ENCODE data around the gene ZNF837.

The ZNF837 gene

DNA sequence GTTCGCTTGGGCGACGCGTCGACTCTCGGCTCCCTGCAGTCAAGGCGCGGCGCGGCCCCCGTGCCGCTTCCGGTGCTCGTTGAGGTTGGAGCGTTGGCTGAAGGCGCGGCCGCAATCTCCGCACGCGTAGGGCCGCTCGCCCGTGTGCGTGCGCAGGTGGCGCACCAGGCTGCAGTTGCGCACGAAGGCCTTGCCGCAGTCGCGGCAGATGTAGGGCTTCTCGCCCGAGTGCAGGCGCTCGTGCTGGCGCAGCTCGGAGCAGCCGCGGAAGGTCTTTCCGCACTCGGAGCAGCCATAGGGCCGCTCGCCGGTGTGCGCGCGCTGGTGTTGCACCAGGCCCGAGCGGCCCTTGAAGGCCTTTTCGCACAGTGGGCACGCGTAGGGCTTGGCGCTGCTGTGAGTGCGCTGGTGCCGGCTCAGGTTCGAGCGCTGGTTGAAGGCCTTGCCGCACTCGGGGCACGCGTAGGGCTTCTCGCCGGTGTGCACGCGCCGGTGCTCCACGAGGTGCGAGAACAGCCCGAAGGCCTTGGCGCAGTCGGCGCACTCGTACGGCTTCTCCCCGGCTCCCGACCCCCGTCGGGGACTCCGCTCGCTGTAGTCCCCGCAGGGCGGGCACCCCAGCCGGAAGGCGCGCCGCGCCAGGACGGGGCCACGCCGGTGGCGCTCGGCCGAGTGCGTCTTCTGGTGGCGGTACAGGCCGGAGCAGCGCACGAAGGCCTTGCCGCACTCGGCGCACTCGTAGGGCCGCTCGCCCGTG, 13.0 kb downstream of the ZNF837 start:
- no peak for DNase-seq

DNA sequence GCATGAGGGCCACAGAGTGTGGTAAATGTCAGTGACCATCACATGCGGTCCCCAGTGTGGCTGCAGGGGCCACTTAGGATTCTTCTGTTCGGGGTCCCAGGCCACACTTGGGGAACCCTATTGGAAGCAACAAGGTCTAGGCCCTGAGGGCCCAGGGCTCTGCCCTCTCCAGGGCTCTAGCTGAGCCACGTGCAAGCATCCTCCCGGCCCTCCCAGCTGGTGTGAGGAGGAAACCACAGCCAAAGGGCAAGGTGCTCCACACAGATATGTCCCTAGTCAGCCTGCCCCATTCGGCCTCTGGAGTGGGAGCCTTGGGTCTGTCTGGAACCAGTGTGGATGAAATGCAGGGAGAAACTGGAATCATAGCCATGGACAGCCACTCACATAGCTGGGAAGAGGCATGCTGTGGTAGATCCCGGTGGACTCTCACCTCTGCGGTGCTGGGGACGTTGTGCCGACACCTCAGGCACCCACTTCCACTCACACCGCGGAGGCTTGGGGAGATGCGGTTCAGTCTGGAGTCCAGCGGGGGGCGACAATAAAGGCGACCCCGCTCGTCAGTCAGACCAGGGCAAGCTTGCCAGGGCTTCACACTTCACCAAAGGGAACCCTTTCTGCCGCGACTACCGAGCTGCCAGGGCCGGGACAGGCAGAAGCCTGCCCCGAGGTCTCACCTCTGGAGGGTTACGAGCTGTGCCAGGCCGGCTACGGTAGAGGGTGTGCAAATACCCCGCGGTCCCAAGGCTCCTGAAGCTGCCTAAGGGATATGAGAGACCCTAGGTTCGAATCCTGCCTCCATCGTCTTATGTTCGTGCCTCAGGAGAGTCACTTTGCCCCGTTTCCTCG, 14.0 kb downstream of the ZNF837 start:
- no peak for DNase-seq

DNA sequence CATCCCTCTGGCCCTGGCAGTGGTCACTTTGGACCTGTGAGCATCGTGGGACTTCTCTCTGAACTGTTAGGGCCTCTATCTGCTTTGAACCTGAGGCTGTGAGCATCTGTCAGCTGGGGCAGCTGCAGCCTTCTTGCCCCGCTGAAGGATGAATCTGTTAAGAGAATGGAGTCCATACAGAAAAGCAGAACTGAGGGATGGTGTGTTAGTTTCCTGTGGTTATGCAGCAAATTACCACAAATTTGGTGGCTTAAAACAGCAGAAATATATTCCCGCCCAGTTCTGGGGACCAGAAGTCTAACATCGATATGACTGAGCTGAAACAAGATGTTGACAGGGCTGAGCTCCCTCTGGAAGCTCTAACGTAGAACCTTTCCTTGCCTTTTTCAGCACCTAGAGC, 16.7 kb downstream of the ZNF837 start:
- DNase-seq = no peak

DNA sequence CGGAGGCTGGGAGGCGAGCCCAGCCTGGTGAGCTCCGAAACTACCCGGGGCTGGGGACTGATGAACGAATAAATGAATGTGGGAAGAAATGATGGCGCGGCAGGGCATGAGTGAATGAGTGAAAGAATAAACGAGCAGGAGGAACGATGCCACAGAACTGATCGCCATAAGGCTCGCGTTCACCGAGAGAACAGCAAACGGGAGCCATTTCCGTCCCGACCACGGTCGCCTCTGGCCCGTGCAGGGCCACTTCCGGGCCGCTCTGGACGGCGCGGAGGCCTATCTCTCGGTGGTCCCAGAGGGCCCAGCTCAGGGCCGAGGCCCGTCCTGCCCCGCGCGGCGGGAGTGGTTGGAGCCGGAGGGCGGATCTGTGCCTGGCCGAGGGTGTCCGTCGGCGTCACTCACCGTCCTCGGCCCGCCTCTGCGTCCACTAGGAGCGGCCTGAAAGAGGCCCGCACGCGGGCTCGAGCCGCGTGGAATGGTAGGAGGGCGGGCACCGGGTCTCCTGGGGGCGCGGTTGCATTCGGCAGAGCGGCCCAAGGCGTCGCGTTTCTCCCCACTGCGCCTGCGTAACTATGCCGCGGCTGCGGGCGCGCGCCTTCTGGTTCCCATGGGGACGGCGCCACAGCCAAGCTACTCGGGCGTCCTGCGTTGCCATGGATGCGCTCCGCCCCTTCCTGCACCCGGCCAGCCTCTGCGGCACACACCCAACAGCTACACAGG, 18.4 kb downstream of the ZNF837 start, which contains the start of gene ZNF497:
ZNF497 (minus strand) TSS at position 480 of the 723 bp plus-strand sequence. CDS start 5,116 bp downstream, outside the sequence.
- peak; percentile 85 for DNase-seq

DNA sequence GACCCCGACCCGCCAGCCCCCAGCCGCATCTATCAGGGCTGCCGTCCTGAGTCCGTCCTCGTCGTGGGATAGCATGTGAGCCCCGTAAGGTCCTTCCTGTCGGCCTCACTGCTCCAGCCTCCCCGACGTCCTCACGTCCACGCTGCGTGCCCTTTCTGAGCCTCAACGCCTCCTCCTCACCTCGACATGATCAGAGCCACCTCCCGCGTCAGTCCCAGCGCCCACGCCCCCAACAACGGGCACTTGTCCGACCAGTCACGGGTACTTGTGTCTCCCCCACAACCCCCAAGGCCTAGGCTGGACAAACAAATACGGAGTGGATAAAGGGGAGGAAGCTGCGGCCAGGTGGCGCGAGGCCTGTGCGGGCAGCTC, 18.9 kb downstream of the ZNF837 start:
- no peak for DNase-seq

DNA sequence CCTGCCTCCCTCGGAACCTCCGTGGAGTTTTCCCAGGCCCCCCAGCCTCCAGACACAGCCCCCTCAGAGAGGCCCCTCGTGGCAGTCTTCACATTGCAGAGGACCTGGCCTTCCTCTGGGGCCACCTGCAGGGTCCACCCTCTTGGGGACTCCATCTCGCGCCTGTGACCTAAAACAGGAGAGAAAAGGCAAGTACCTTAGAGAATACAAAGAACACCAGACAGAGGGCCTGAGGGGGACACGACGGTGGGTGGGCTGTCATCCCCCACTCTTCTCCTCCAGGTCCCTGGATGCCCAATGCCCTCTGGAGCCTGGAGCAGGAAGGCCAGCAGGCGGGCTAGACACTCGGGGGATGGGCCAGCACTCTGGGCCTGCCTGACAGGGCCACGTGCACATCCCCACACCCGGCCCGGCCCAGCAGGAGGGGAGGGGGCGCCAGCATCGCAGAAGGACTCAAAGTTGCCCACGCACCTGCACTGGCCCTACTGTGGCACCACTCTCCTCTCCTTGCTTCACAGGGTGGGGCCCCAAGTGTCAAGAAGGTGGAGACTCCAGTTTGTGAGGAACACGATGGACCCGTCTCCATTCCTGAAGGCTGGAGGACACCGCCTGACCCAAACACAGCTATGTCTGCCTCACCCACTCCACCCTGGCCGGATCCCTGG, 23.2 kb downstream of the ZNF837 start:
- no peak for DNase-seq

DNA sequence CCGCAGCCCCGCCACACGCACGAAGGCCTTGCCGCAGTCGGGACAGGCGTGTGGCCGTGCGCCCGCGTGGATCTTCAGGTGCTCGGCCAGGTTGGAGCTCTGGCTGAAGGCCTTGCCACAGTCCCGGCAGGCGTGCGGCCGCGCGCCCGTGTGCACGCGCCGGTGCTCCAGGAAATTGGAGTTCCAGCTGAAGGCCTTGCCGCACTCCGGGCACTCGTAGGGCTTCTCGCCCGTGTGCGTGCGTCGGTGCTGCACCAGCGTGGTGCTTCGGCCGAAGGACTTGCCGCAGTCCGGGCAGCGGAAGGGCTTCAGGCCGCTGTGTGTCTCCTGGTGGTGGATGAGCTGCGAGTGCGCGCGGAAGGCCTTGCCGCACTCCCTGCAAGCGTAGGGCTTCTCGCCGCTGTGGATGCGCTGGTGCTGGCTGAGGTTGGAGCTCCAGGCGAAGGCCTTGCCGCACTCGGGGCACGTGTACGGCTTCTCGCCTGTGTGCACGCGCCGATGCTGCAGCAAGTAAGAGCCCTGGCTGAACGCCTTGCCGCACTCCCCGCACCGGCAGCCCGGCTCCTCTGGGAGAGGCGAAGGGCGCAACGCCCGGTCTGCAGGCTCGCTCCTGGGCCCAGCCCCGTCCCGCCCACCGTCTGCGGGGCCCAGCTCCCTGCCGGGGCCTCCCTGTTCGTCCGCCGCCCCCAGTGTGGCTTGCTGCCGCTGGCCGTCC, 23.9 kb downstream of the ZNF837 start:
- DNase-seq = no peak

DNA sequence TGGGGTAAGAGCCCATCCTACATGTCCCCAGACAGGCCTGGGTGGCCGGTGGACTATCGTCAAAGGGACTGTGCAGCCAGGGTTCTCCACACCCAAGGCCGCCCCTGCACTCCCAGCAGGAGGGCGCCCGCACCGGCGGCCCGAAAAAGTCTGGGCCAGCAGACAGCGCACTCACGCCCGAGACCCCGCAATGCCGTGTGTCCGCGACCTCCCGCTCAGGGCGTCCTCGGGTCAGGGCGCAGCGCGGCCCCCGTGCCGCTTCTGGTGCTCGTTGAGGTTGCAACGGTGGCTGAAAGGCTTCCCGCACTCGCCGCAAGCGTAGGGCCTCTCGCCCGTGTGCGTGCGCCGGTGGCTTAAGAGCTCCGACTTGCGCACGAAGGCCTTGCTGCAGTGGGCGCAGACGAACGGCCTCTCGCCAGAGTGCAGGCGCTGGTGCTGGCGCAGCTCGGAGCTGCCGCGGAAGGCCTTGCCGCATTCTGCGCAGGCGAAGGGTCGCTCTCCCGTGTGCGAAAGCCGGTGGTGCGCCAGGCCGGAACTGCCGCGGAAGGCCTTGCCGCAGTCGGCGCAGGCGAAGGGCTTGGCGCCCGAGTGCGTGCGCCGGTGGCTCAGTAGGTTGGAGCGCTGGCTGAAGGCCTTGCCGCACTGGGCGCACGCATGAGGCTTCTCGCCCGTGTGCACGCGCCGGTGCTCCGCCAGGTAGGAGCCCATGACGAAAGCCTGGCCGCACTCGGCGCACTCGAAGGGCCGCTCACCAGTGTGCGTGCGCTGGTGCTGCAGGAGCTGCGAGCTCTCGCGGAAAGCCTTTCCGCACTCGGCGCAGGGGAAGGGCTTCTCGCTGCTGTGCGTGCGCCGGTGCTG, 24.7 kb downstream of the ZNF837 start:
- no peak for DNase-seq

DNA sequence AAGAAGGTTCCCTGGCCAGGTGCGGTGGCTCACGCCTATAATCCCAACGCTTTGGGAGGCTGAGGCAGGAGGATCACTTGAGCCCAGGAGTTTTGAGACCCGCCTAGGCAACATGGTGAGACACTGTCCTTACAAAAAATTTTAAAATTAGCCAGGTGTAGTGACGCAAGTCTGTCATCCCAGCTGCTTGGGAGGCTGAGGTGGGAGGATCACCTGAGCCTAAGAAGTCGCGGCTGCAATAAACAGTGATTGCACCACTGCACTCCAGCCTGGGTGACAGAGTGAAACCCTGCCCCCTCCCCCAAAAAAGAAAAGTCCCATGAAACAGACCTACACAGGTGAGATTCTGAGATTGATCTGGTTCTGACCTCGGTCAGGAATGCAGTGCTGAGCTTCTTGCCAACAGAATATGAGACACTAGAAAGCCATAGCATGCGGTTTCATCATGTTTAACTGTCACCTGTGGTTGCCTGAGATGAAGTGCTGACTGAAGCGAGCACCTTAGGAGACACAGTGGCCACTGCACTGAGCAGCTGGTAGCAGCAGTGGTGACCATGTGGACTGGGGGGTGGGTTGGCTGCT, 25.5 kb downstream of the ZNF837 start:
- no peak for DNase-seq

DNA sequence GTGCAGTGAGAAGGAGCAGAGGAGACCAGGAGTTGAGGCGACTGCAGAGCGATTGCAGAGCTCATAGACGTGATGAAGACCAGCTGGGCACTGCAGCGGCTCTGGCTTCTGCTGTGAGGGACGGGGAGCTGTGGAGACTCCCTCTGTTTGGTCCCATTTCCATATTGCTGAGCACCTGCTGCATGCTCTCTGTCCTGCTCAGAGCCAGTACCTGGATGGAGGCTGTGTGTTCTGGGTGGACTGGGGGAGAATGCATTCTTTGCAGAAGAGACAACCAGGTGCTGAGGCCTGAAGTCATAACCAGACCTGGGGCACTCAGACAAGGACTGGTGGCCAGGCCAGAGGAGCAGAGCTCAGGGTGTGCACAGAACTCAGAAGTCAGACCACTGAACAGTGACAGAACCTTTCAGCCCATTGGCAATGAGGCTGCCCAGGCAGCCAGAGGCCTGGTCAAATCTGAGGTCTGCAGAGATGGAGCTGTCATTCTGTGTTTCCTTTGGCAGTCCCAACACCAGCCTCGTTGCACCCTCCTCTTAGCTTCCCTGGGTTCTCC, 26.3 kb downstream of the ZNF837 start:
- DNase-seq = no peak

DNA sequence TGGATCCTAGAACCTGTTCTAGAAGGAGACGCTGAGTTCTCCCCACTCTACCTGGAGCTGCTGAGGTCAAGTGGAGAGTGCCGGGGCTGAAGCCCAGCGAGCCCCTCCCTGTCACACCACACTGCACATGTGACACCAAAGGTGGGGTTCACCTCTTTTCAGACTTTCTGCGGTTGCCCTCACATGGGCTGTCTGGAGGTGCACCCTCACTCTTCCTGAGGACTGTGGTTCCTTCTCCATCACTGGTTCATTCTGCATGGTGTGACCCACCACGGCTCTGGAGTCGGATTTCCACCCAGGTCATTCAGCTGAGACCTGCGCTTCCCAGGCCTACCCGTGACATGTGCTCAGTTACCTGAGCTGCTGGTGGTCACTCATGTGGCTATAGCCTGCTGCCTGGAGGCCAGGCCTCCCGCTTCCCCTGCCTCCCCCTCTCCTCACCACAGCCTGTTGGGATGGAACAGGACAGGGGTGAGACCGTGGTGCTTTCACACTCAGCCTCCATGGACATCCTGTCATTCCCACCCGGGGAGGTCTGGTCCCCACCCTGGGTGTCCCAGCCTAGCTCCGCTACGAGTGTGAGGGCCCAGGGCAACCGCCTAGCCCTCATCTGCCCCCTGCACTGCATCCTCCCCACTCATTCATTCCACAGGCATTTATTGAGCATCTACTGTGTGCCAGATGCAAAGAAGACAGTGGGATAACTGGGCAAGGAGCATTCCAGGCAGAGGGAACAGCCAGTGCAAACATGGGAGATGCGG, 26.9 kb downstream of the ZNF837 start:
- DNase-seq = no peak

DNA sequence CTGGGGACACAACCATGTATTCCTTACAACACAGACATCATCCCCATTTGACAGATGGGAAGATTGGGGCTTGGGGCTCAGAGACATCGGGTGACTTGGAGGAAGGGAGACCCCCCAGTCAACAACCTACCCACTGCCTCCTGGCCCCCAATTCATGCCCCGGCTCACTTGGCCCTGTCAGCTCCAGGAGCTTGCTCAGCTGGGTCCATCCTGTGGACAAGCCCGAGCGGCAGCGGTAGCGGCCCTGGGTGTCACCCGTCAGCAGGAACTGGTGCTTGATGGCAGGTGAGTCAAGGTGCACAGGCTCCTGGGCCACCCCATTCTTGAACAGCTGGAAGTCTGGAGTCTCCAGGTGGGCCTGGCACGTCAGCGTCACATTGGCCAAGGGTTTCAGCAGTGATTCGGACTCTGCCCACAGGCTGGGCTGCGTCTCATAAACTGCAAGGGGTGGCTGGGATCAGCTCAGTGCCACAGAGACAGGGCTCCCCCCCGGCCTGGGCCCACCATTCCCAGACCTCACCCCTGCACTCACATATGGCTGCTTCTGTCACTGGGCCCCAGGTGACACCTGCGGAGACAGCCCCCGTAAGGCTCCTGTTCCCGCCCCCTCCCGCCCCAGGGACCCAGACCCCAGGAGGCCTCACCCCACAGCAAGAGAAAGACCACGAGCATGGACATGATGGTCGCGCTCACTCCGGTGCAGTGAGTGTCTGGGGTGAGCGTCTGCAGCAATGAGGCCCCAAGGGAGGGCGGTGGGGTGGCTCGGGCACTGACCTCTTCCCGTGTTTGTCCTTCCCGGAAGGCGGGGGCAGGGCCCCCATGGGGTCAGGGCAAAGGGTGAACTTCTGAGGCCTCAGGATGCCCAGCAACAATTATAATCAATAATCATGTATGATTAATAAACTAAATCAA, 27.8 kb downstream of the ZNF837 start, which contains the start of gene A1BG:
A1BG (minus strand) TSS at position 733 of the 912 bp plus-strand sequence; CDS start at position 678, 55 bp downstream.
- no peak for DNase-seq

DNA sequence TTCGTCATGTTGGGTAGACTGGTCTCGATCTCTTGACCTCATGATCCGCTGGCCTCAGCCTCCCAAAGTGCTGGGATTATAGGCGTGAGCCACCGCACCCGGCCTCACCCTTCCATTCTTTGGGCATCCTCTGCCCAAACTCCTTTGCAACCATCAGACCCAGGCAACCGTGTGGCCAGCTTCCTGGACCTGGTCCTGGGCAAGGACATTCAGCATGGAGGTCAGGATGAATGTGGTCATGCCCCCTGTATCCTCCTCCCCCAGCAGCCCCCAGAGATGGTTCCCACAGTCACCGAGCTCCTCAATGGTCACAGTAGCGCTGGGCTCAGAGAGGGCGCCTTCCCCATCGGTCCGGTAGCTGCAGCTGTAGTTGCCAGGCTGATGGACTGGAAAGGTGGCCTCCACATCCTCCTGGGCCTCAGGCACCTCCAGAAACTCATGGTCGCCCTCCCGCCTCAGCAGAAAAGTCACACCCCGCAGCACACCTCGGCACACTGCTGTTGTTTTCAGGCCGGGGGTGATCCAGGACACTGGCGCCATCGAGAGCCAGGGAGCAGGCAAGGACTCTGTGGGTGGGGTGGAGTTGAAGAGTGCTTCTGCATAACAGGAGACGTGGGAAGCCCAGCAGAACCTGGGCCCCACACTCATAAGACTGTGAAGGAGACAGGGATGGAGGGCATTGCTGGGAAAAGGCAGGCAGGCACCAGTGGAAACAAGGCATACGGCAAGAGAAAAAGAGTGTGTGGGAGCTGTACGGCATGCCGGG, 28.7 kb downstream of the ZNF837 start:
- no peak for DNase-seq

DNA sequence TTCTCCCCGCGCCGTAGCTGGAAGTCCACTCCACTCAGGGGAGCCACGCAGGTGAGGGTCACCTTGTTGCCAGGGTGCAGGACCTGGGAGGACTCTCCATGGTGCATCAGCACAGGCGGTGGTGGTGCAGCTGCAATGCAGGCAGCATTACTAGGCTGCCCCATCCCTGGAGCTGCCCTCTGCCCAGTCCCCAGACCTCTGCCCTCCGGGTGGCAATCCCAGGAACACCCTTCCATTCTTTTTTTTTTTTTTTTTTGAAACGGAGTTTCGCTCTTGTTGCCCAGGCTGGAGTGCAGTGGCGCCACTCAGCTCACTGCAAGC, 29.3 kb downstream of the ZNF837 start:
- no peak for DNase-seq

DNA sequence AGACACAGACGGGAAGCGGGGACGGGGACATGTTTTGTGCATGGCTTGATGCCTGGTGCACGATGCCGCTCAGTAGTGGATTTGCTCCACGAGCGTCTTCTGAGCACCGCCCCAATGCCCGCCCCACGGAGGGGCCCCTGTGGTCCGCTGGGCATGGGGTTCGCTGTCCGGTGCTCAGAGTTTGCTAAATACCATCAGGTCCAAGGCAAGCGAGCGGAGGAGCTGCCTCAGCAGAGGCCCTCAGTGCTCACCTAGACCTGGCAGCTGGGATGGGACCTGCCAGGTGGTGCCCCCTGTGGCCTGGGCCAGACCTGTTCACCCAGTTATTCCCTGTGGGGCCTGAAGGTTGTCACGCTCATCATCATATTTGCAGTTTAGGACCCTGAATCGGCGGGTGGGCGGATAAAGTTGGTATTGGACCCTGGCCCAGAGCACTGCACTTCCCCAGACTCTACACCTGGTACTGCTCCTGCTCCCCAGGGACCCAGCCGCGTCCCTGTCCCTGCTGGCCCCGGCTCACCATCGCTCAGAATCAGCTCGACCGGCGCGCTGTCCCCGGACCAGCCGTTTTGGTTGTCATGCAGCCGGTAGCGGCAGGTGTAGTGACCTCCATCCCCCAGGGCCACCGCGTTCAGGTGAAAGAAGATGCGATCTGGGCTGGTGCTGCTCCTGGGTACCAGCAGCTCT, 29.8 kb downstream of the ZNF837 start:
- DNase-seq = no peak

DNA sequence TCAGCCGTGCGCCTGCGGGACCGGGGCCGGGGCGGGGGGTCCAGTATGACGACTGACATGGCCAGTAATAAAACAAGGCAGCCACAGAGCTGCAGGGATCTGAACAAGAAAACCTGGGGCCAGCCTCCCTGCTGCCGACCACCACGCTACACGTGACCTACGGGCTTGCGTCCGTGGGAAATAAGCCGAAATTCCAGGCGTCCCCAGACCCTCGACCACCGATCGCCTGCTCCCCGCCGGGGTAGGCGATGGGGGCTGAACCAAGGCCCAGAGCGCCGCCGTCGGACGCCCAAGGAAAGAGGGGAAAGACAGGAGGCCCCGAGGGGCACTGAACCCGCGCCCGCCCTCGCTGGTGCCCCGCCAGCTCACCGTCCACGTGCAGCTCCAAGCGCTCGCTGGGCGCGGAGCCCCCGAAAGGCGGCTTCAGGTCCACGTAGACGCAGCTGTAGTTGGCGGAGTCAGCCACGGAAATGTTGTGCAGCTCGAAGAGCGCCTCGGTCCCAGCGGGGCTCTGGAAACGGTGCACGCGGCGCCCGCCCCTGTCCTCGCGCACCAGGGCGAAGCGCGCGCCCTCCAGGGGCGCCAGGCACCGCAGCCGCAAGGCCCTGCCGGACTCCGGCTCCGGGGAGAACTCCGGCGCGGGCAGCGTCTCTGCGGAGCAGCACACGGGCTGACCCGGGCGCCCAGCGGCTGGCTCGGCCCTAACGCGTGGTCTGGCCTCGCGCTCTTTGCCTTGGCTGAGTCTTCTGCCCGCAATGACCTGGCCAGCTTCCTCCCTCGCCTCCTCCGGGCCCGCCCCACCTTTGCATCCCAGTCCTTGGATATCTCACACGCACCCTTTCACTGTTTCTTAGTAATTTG, 30.6 kb downstream of the ZNF837 start:
- no peak for DNase-seq
